ENCODE results near the gene BEND6. TPM values are rescaled to one million over a fixed set of nuclear protein-coding genes. Genes with fewer than 3 reads are reported as not detected.

The BEND6 gene
- total and polyA plus RNA-seq, 4 donors, result under 0.01 to 0.14 (median 0.03) TPM; not detected in 1

DNA sequence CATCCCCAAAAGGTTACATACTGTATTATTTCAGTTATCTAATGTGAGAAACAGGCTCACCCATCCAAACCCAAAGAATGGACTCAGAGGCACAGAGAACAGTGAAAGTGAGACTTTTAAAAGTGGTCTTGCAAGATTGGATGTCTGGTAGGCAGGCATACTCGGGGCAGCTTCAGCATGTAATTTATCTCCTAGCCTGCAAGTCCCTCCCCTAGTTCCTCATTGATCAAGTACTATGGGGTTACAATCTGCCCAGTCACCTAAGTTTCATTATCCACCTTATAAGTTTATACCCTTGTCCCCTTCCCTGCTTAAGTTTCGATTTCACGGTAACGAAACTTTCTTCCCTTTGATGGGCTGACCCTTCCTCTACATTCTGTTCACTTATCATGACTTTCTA is 114.3 kb downstream of the BEND6 start (continued):
- TF ChIP-seq, protein P1, sequence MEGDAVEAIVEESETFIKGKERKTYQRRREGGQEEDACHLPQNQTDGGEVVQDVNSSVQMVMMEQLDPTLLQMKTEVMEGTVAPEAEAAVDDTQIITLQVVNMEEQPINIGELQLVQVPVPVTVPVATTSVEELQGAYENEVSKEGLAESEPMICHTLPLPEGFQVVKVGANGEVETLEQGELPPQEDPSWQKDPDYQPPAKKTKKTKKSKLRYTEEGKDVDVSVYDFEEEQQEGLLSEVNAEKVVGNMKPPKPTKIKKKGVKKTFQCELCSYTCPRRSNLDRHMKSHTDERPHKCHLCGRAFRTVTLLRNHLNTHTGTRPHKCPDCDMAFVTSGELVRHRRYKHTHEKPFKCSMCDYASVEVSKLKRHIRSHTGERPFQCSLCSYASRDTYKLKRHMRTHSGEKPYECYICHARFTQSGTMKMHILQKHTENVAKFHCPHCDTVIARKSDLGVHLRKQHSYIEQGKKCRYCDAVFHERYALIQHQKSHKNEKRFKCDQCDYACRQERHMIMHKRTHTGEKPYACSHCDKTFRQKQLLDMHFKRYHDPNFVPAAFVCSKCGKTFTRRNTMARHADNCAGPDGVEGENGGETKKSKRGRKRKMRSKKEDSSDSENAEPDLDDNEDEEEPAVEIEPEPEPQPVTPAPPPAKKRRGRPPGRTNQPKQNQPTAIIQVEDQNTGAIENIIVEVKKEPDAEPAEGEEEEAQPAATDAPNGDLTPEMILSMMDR (IDR thresholded peaks at IDR 0.05; ENCODE audit: low read depth, low read length, missing input control), result no peak
- TF ChIP-seq SP1 (IDR thresholded peaks at IDR 0.05), result no peak
- no peak for TF ChIP-seq HNF4A (conservative IDR thresholded peaks at IDR 0.05)
- TF ChIP-seq TAF1 (conservative IDR thresholded peaks at IDR 0.05), result no peak

DNA sequence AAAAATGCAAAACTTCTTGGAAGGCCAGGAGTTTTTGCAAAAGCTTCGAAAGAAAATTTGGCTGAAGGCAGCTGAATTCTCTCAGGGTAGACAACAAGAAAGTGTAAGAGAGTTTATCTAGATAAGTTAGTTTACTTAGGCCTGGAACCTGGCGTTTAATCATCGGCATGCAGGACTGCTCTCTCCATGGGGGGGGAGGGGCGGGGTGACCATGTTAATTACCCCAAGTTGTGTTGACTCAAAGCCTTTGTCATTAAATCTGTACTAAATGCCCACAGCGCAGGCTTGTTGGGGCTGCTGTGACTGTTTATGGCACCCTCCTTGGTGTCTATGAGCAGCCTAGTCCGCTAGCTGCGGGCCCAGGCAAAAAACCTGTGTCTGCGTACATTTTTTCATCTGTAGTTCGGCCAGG is 115.0 kb downstream of the BEND6 start:
- DNase-seq (ENCODE audit: low spot score), result peak; percentile 38
- Histone ChIP-seq H3K27ac (ENCODE audit: low read depth in 1 of 2, low read length in 2 of 2) (no peak overlapping the region), H3K4me1 (ENCODE audit: control insufficient read depth in 4 of 4, insufficient read depth in 4 of 4, low read length in 3 of 4) (no peaks in the 10 kb centered on the region), H3K9ac (ENCODE audit: low read depth in 1 of 2, low read length in 2 of 2) (no peak overlapping the region), H3K36me3 (ENCODE audit: control insufficient read depth in 4 of 4, insufficient read depth in 3 of 4, low read depth in 1 of 4, low read length in 3 of 4) (peaks cover 0 to 12% (median 0%) of the 10 kb centered on the region in 4 donors), H3K9me3 (ENCODE audit: control insufficient read depth in 4 of 4, low read length in 3 of 4) (no peaks in the 10 kb centered on the region), H3K4me3 (ENCODE audit: low read depth in 1 of 3, low read length in 3 of 3) (no peak overlapping the region), H3K27me3 (ENCODE audit: control insufficient read depth in 4 of 4, insufficient read depth in 4 of 4, low read length in 3 of 4) (no peaks in the 10 kb centered on the region)
- WGBS, result 83% methylated on average over 9 of the region's 9 CpGs
- TF ChIP-seq, protein P2, sequence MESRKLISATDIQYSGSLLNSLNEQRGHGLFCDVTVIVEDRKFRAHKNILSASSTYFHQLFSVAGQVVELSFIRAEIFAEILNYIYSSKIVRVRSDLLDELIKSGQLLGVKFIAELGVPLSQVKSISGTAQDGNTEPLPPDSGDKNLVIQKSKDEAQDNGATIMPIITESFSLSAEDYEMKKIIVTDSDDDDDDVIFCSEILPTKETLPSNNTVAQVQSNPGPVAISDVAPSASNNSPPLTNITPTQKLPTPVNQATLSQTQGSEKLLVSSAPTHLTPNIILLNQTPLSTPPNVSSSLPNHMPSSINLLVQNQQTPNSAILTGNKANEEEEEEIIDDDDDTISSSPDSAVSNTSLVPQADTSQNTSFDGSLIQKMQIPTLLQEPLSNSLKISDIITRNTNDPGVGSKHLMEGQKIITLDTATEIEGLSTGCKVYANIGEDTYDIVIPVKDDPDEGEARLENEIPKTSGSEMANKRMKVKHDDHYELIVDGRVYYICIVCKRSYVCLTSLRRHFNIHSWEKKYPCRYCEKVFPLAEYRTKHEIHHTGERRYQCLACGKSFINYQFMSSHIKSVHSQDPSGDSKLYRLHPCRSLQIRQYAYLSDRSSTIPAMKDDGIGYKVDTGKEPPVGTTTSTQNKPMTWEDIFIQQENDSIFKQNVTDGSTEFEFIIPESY (IDR thresholded peaks at IDR 0.05), result no peak
- TF ChIP-seq TAF1 (conservative IDR thresholded peaks at IDR 0.05), result no peak
- TF ChIP-seq JUND (IDR thresholded peaks at IDR 0.05), result no peak
- TF ChIP-seq EGR1 (IDR thresholded peaks at IDR 0.05; ENCODE audit: low read depth in 2 of 2), result no peak
- no peak for TF ChIP-seq RXRA (IDR thresholded peaks at IDR 0.05)
- TF ChIP-seq SP1 (IDR thresholded peaks at IDR 0.05), result no peak
- no peak for TF ChIP-seq RAD21 (IDR thresholded peaks at IDR 0.05)
- no peak for TF ChIP-seq HNF4G (IDR thresholded peaks at IDR 0.05)
- TF ChIP-seq YY1 (IDR thresholded peaks at IDR 0.05), result no peak
- TF ChIP-seq, protein P3, sequence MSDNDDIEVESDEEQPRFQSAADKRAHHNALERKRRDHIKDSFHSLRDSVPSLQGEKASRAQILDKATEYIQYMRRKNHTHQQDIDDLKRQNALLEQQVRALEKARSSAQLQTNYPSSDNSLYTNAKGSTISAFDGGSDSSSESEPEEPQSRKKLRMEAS (IDR thresholded peaks at IDR 0.05), result no peak
- no peak for TF ChIP-seq GABPA (IDR thresholded peaks at IDR 0.05 in 1 of 2, conservative IDR thresholded peaks at IDR 0.05 in 1 of 2)
- no peak for TF ChIP-seq FOXA1 (IDR thresholded peaks at IDR 0.05)
- TF ChIP-seq, protein P4, sequence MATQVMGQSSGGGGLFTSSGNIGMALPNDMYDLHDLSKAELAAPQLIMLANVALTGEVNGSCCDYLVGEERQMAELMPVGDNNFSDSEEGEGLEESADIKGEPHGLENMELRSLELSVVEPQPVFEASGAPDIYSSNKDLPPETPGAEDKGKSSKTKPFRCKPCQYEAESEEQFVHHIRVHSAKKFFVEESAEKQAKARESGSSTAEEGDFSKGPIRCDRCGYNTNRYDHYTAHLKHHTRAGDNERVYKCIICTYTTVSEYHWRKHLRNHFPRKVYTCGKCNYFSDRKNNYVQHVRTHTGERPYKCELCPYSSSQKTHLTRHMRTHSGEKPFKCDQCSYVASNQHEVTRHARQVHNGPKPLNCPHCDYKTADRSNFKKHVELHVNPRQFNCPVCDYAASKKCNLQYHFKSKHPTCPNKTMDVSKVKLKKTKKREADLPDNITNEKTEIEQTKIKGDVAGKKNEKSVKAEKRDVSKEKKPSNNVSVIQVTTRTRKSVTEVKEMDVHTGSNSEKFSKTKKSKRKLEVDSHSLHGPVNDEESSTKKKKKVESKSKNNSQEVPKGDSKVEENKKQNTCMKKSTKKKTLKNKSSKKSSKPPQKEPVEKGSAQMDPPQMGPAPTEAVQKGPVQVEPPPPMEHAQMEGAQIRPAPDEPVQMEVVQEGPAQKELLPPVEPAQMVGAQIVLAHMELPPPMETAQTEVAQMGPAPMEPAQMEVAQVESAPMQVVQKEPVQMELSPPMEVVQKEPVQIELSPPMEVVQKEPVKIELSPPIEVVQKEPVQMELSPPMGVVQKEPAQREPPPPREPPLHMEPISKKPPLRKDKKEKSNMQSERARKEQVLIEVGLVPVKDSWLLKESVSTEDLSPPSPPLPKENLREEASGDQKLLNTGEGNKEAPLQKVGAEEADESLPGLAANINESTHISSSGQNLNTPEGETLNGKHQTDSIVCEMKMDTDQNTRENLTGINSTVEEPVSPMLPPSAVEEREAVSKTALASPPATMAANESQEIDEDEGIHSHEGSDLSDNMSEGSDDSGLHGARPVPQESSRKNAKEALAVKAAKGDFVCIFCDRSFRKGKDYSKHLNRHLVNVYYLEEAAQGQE (IDR thresholded peaks at IDR 0.05), result no peak
- TF ChIP-seq NR2F2 (IDR thresholded peaks at IDR 0.05), result no peak
- TF ChIP-seq FOXA2 (IDR thresholded peaks at IDR 0.05), result no peak
- TF ChIP-seq HNF4A (conservative IDR thresholded peaks at IDR 0.05), result no peak

All from liver (tissue), 9 donors.